HAP-1 (cell line): Measurements from ENCODE around the gene PPIP5K2.
A peak's percentile ranks its signal among the peaks of the same experiment; 100 is the strongest.

Experiments used
- DNase-seq, 2 experiments: peaks; one replicate each; pipeline ENCODE4 v3.0.0-alpha.2; 2016 to 2020; ENCODE audit warnings: low spot score in 2 of 2
- H3K27me3 ChIP-seq: fragments of 250-450 bp; sonication (Bioruptor Pico); 2 replicates; pipeline ENCODE4 v1.5.1; 2020; ENCODE audit warnings: low read depth, mild to moderate bottlenecking, moderate library complexity
- H3K36me3 ChIP-seq: fragments of 250-450 bp; sonication (Bioruptor Pico); replicated peaks from 2 replicates; pipeline ENCODE4 v1.5.1; 2020; ENCODE audit warnings: mild to moderate bottlenecking
- H3K4me1 ChIP-seq: fragments of 250-450 bp; sonication (Bioruptor Pico); 2 replicates; pipeline ENCODE4 v1.5.1; 2020; ENCODE audit warnings: mild to moderate bottlenecking
- H3K4me3 ChIP-seq: fragments of 250-450 bp; sonication (Bioruptor Pico); 2 replicates; pipeline ENCODE4 v1.5.1; 2020; ENCODE audit warnings: mild to moderate bottlenecking, moderate library complexity
- H3K9me3 ChIP-seq: fragments of 250-450 bp; sonication (Bioruptor Pico); 2 replicates; pipeline ENCODE4 v1.5.1; 2020; ENCODE audit warnings: mild to moderate bottlenecking, moderate library complexity
- in situ Hi-C: fragments of 300-500 bp; cut with MboI; formaldehyde crosslinking; loops from 3 replicates; pipeline ENCODE4 v1.14.3; 2020; ENCODE audit warnings: low sequenced_read_pairs, inconsistent platforms, mixed read lengths

Gene PPIP5K2

DNA sequence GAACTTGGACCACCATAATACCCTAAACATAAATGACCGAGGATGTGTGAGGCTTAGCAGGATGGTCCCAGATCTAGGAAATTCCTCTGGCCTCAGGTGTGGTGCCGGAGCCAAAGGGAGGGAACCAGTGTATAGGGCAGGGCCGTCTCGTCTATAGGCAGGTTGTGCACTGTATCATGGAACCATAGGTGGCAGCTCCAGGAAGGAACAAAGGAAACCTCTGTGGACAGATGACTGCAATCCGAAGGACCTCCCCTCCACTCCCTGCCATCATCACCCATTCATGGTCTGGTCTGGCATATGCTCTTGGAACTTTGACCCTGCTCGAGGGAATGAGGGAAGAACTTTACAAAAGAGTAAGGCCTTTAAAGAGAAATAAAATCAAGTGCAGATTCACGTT, 135.6 kb downstream of the PPIP5K2 start:
- Histone ChIP-seq H3K27me3 (no peaks in the 10 kb centered on the region; the same call in 1 of the 2 replicates), H3K4me3 (no peak overlapping the region), H3K9me3 (no peaks in the 10 kb centered on the region), H3K4me1 (peaks cover 1% of the 10 kb centered on the region), H3K36me3 (no peaks in the 10 kb centered on the region)
- no peak for DNase-seq
- in situ Hi-C loops = no loop called here

- Histone ChIP-seq H3K9me3 (no peaks in the 10 kb centered on the region), H3K27me3 (no peaks in the 10 kb centered on the region; the same call in 1 of the 2 replicates), H3K4me1 (peaks cover 6% of the 10 kb centered on the region), H3K4me3 (no peak overlapping the region), H3K36me3 (no peaks in the 10 kb centered on the region)
- in situ Hi-C loops = no loop called here
- DNase-seq = no peak
Measured at GRCh38 chr5:103256178-103256577, 136.1 kb downstream of the PPIP5K2 start.

- in situ Hi-C loops = no loop called here
- peak; percentile 98 to 99 for DNase-seq
- peak within 1 kb of the TSS; percentile 80 for H3K4me3 ChIP-seq
- no peaks in the 10 kb centered on the region for H3K36me3 ChIP-seq
- peaks cover 8% of the 10 kb centered on the region for H3K4me1 ChIP-seq
- no peaks in the 10 kb centered on the region for H3K27me3 ChIP-seq
- H3K9me3 ChIP-seq = no peaks in the 10 kb centered on the region
Measured at GRCh38 chr5:103258368-103258956, 138.4 kb downstream of the PPIP5K2 start, which contains the start of gene MACIR. MACIR (plus strand) TSS chr5:103258763; CDS start chr5:103275920, 17,157 bp downstream.

GRCh38 chr5:103258957-103259704, 139.0 kb downstream of the PPIP5K2 start:
- Histone ChIP-seq H3K36me3 (no peaks in the 10 kb centered on the region), H3K4me1 (peaks cover 8% of the 10 kb centered on the region), H3K9me3 (no peaks in the 10 kb centered on the region), H3K4me3 (peak overlapping the region; percentile 80), H3K27me3 (no peaks in the 10 kb centered on the region)
- peak; percentile 43 to 72 for DNase-seq
- in situ Hi-C loops = no loop called here

- in situ Hi-C loops = no loop called here
- H3K4me3 ChIP-seq = peak overlapping the region; percentile 80
- DNase-seq = peak; percentile 50 to 61
- H3K4me1 ChIP-seq = peaks cover 8% of the 10 kb centered on the region
- no peaks in the 10 kb centered on the region for H3K36me3 ChIP-seq
- H3K27me3 ChIP-seq = no peaks in the 10 kb centered on the region
- no peaks in the 10 kb centered on the region for H3K9me3 ChIP-seq
Measured at GRCh38 chr5:103259705-103260355, 139.7 kb downstream of the PPIP5K2 start.

DNA sequence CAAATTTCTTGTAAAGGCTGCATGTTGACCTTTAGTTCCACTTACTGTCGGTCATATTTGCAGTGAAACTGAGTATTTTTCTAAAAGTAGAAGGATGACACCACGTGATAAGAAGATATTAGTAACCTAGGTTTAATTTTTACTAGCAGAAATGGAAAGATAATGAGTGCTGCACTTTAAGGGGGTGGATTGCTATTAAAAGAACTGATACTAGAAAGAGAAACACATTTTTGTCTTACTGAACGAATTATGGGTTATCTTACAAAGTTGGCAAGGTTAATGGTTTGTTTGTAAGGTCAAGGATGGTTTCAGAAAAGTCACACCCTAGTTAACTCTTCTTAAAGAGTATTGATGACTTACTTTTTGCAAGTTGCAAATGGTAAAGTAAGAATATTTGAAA, 140.8 kb downstream of the PPIP5K2 start:
- H3K4me1 ChIP-seq = peaks cover 16% of the 10 kb centered on the region
- peak in 1 of 2 experiments; percentile 8 for DNase-seq
- H3K27me3 ChIP-seq = no peaks in the 10 kb centered on the region
- no peak overlapping the region for H3K4me3 ChIP-seq
- in situ Hi-C loops = no loop called here
- no peaks in the 10 kb centered on the region for H3K9me3 ChIP-seq
- H3K36me3 ChIP-seq = no peaks in the 10 kb centered on the region
